GM19324 (cell line): ENCODE results near the gene CDH16.
A peak's percentile ranks its signal among the peaks of the same experiment; 100 is the strongest.
"Not testable (repeated sequence)": the region's sequence is repeated elsewhere in the genome, so short reads cannot be mapped to it uniquely, and the experiment has no call there.

Experiments
- ATAC-seq: cut with Tn5 transposase; IDR thresholded peaks from one replicate; pipeline ENCODE4 v1.9.1; 2021; ENCODE audit warnings: mild to moderate bottlenecking, moderate library complexity; ENCODE audit not compliant: unreplicated experiment, low FRiP score

The CDH16 gene

GRCh38 chr16:66880288-66881013, 38.2 kb downstream of the CDH16 start, which contains the start of gene PDP2:
Gene PDP2, plus strand, starts transcription at chr16:66880515. Its CDS starts 3,770 bp downstream, at chr16:66884285.
- ATAC-seq: peak; percentile 99

GRCh38 chr16:66878067-66878466, 40.6 kb downstream of the CDH16 start:
- no peak for ATAC-seq

GRCh38 chr16:66874079-66874775, 44.5 kb downstream of the CDH16 start:
- no peak for ATAC-seq

GRCh38 chr16:66873685-66874055, 45.0 kb downstream of the CDH16 start:
- no peak for ATAC-seq

GRCh38 chr16:66872943-66873684, 45.6 kb downstream of the CDH16 start:
- ATAC-seq: peak; percentile 85

- no peak for ATAC-seq
Measured at GRCh38 chr16:66872559-66872942, 46.1 kb downstream of the CDH16 start.

GRCh38 chr16:66871840-66872239, 46.8 kb downstream of the CDH16 start:
- ATAC-seq: no peak

- ATAC-seq: not testable (repeated sequence)
Measured at GRCh38 chr16:66871363-66871762, 47.3 kb downstream of the CDH16 start.

DNA sequence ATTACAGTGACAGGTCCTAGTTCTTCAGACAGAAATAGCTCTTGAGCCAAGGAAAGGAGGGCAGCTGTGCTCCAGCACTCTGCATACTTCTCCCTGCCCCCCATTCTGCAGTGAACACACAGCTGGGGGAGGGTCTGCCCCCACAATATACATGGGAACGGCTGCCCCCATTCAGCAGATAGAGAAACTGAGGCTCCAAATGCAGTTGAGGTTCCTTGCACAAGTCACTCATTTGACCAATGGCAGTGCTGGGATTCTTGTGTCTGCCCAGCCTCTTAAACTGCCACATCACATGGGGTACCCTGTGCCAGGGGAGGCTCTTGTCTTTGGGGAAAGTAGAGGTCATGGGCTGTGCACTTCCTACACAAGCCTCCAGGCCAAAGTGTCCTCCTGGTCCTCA, 49.3 kb downstream of the CDH16 start:
- no peak for ATAC-seq

GRCh38 chr16:66863707-66864106, 55.0 kb downstream of the CDH16 start:
- no peak for ATAC-seq

- no peak for ATAC-seq
Measured at GRCh38 chr16:66862023-66862520, 56.6 kb downstream of the CDH16 start.

DNA sequence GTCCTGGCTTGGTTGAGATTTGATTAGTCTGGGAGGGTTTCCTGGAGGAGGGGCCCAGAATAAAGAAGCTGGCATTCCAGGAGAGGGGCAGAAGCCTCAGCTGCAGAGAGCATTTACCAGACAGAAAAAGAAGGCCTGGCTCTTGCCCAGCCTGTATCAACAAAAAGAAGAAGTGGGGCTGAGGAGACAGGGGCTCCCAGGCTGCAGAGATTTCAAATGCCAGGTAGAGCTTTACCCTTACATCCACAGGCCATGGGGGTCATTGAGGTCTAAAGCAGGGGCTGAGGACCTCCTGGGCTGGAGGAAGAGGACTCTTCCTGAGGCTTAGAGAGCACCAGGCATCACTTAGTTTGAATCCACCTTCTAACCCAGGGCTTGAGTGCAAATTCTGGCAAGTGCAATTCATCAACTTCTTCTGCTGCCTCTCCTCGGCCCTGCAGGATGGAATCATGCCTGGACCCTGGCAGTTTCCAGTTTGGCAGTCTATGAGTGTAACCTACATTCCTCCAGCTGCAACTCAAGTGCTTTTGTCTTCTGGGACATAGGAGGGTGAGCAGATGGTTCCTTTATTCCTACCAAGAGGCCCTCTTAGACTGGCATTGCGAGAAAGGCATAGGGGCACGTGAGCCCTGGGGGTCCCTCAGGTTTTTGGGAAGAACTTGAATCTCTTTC, 59.2 kb downstream of the CDH16 start:
- no peak for ATAC-seq

- no peak for ATAC-seq
Measured at GRCh38 chr16:66858740-66859396, 59.8 kb downstream of the CDH16 start.
